ENCODE results near the gene FAM184B. TPM values are rescaled to one million over a fixed set of nuclear protein-coding genes. Genes with fewer than 3 reads are reported as not detected.
"Not testable (repeated sequence)": the region's sequence is repeated elsewhere in the genome, so short reads cannot be mapped to it uniquely, and the experiment has no call there.

The FAM184B gene
- total RNA-seq, 2 donors from 2014 or later: 0.07 TPM; not detected in 1

GRCh38 chr4:17712166-17712565, 69.3 kb downstream of the FAM184B start:
- H3K4me3 Mint-ChIP-seq: no peak overlapping the region
- Histone ChIP-seq H3K27ac (ENCODE audit: low read depth, low read length) (no peak overlapping the region), H3K9me3 (ENCODE audit: control insufficient read depth, low read length) (no peaks in the 10 kb centered on the region), H3K27me3 (ENCODE audit: control insufficient read depth, insufficient read depth, low read length, poor library complexity, severe bottlenecking) (no peaks in the 10 kb centered on the region), H3K9ac (ENCODE audit: extremely low read depth, low read length, poor library complexity, severe bottlenecking) (no peak overlapping the region), H3K4me1 (ENCODE audit: control insufficient read depth, insufficient read depth, low read length) (no peaks in the 10 kb centered on the region), H3K4me3 (ENCODE audit: low read length) (no peak overlapping the region), H3K36me3 (ENCODE audit: control insufficient read depth, insufficient read depth, low read length) (no peaks in the 10 kb centered on the region)
- no peaks in the 10 kb centered on the region for H3K4me1 Mint-ChIP-seq
- peaks cover 6% of the 10 kb centered on the region for H3K27me3 Mint-ChIP-seq (ENCODE audit: insufficient read depth)
- no peak for DNase-seq
- WGBS, 2 experiments (ENCODE audit: insufficient coverage in 1 of 2, insufficient read length in 1 of 2): 83 to 89% methylated on average over 5 of the region's 5 CpGs
- H3K9me3 Mint-ChIP-seq: no peaks in the 10 kb centered on the region
- H3K36me3 Mint-ChIP-seq (ENCODE audit: low read depth): no peaks in the 10 kb centered on the region
- TF ChIP-seq, protein P1, sequence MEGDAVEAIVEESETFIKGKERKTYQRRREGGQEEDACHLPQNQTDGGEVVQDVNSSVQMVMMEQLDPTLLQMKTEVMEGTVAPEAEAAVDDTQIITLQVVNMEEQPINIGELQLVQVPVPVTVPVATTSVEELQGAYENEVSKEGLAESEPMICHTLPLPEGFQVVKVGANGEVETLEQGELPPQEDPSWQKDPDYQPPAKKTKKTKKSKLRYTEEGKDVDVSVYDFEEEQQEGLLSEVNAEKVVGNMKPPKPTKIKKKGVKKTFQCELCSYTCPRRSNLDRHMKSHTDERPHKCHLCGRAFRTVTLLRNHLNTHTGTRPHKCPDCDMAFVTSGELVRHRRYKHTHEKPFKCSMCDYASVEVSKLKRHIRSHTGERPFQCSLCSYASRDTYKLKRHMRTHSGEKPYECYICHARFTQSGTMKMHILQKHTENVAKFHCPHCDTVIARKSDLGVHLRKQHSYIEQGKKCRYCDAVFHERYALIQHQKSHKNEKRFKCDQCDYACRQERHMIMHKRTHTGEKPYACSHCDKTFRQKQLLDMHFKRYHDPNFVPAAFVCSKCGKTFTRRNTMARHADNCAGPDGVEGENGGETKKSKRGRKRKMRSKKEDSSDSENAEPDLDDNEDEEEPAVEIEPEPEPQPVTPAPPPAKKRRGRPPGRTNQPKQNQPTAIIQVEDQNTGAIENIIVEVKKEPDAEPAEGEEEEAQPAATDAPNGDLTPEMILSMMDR (conservative IDR thresholded peaks at IDR 0.05): no peak
- H3K27ac Mint-ChIP-seq: no peak overlapping the region

DNA sequence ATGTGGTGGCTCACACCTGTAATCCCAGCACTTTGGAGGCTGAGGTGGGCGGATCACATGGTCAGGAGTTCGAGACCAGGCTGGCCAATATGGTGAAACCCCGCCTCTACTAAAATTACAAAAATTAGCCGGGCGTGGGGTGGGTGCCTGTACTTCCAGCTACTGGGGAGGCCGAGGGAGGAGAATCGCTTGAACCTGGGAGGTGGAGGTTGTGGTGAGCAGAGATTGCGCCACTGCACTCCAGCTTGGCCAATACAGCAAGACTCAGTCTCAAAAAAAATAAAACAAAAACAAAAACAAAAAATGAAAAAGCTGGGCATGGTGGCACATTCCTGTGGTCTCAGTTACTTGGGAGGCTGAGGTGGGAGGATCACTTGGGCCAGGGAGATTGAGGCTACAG, 70.2 kb downstream of the FAM184B start:
- not testable (repeated sequence) for H3K4me1 ChIP-seq (ENCODE audit: control insufficient read depth, insufficient read depth, low read length); H3K36me3 ChIP-seq (ENCODE audit: control insufficient read depth, insufficient read depth, low read length); H3K36me3 Mint-ChIP-seq (ENCODE audit: low read depth); H3K27me3 ChIP-seq (ENCODE audit: control insufficient read depth, insufficient read depth, low read length, poor library complexity, severe bottlenecking); H3K4me1 Mint-ChIP-seq; H3K9ac ChIP-seq (ENCODE audit: extremely low read depth, low read length, poor library complexity, severe bottlenecking); H3K9me3 Mint-ChIP-seq; H3K27ac ChIP-seq (ENCODE audit: low read depth, low read length); H3K27ac Mint-ChIP-seq; DNase-seq; H3K9me3 ChIP-seq (ENCODE audit: control insufficient read depth, low read length); H3K27me3 Mint-ChIP-seq (ENCODE audit: insufficient read depth); H3K4me3 Mint-ChIP-seq; H3K4me3 ChIP-seq (ENCODE audit: low read length)
- WGBS, 2 experiments (ENCODE audit: insufficient coverage in 1 of 2, insufficient read length in 1 of 2): 50 to 83% methylated on average over 1 to 8 of the region's 8 CpGs

- Histone ChIP-seq H3K9ac (ENCODE audit: extremely low read depth, low read length, poor library complexity, severe bottlenecking) (no peak overlapping the region), H3K4me1 (ENCODE audit: control insufficient read depth, insufficient read depth, low read length) (no peaks in the 10 kb centered on the region), H3K36me3 (ENCODE audit: control insufficient read depth, insufficient read depth, low read length) (no peaks in the 10 kb centered on the region), H3K9me3 (ENCODE audit: control insufficient read depth, low read length) (no peaks in the 10 kb centered on the region), H3K27me3 (ENCODE audit: control insufficient read depth, insufficient read depth, low read length, poor library complexity, severe bottlenecking) (no peaks in the 10 kb centered on the region), H3K27ac (ENCODE audit: low read depth, low read length) (no peak overlapping the region), H3K4me3 (ENCODE audit: low read length) (no peak overlapping the region)
- H3K27me3 Mint-ChIP-seq (ENCODE audit: insufficient read depth): peaks cover 9% of the 10 kb centered on the region
- no peak overlapping the region for H3K27ac Mint-ChIP-seq
- WGBS, 2 experiments (ENCODE audit: insufficient coverage in 1 of 2, insufficient read length in 1 of 2): 91 to 93% methylated on average over 8 of the region's 8 CpGs
- H3K4me1 Mint-ChIP-seq: no peaks in the 10 kb centered on the region
- no peaks in the 10 kb centered on the region for H3K9me3 Mint-ChIP-seq
- no peaks in the 10 kb centered on the region for H3K36me3 Mint-ChIP-seq (ENCODE audit: low read depth)
- H3K4me3 Mint-ChIP-seq: no peak overlapping the region
- TF ChIP-seq, protein P1 (conservative IDR thresholded peaks at IDR 0.05): no peak
- DNase-seq: no peak
Observed at GRCh38 chr4:17709763-17710068, 71.7 kb downstream of the FAM184B start.

- H3K4me3 Mint-ChIP-seq: no peak overlapping the region
- peaks cover 11% of the 10 kb centered on the region for H3K27me3 Mint-ChIP-seq (ENCODE audit: insufficient read depth)
- Histone ChIP-seq H3K4me3 (ENCODE audit: low read length) (no peak overlapping the region), H3K27ac (ENCODE audit: low read depth, low read length) (no peak overlapping the region), H3K27me3 (ENCODE audit: control insufficient read depth, insufficient read depth, low read length, poor library complexity, severe bottlenecking) (no peaks in the 10 kb centered on the region), H3K9ac (ENCODE audit: extremely low read depth, low read length, poor library complexity, severe bottlenecking) (no peak overlapping the region), H3K4me1 (ENCODE audit: control insufficient read depth, insufficient read depth, low read length) (no peaks in the 10 kb centered on the region), H3K9me3 (ENCODE audit: control insufficient read depth, low read length) (no peaks in the 10 kb centered on the region), H3K36me3 (ENCODE audit: control insufficient read depth, insufficient read depth, low read length) (no peaks in the 10 kb centered on the region)
- WGBS, 2 experiments (ENCODE audit: insufficient coverage in 1 of 2, insufficient read length in 1 of 2): 91 to 92% methylated on average over 23 to 36 of the region's 36 CpGs
- H3K9me3 Mint-ChIP-seq: no peaks in the 10 kb centered on the region
- no peaks in the 10 kb centered on the region for H3K36me3 Mint-ChIP-seq (ENCODE audit: low read depth)
- H3K27ac Mint-ChIP-seq: no peak overlapping the region
- H3K4me1 Mint-ChIP-seq: no peaks in the 10 kb centered on the region
- no peak for DNase-seq
- TF ChIP-seq, protein P1 (conservative IDR thresholded peaks at IDR 0.05): no peak
Observed at GRCh38 chr4:17708992-17709762, 72.2 kb downstream of the FAM184B start.
